ENCODE data around the gene ASB2. TPM values are rescaled to one million over a fixed set of nuclear protein-coding genes. Genes with fewer than 3 reads are reported as not detected.
A peak's percentile ranks its signal among the peaks of the same experiment; 100 is the strongest.

The ASB2 gene
- total and polyA plus RNA-seq, 2 of the 8 experiments (the other 6 are each of a cell fraction or from before 2014, with no cell fraction given) = 1.0 to 2.1 TPM

DNA sequence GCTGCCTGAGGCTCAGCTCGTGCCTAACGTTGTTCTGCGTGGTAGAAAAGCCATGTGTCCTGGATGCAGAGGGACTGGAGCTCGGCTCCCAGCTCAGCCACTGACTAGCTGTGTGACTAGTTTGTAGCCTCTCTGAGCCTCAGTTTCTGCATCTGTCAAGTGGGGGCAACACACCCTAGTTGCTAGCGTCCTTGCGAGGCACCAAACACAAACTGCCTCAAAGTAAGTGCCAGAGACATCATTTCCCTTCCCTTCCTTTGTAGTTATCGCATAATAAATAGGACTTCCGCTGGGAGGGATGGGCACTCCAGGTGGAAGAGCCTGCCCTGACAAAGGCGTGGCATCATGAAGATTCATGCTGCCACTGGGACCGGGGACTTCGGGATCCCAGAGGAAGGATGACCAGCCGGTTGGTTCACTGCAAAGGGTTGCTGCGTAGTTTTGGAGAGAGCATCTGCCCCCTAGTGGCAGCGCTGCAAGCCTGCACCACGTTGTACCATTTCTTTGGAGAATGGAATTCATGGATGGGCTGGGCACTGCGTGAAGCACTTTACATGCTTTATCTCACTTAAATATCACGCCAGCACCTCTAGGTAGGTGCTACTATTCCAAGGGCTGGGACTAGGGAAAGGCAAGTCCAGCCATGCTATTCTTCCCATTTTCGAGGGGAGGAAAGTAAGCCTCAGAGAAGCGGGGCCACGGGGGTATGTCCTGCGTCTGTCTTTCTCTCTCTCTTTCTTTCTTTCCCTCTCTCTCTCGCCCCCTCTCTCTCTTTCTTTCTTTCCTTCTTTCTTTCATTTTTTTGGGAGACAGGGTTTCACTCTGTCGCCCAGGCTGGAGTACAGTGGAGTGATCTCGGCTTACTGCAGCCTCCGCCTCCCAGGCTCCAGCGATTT lies 25.4 kb upstream of the ASB2 start:
- H3K27me3 ChIP-seq (replicated peaks in 1 of 4; ENCODE audit: control insufficient read depth in 3 of 4, extremely low read depth in 1 of 4, insufficient read depth in 3 of 4, low read length in 3 of 4) = 0 out of 7 replicates have a peak, but pooled peaks cover 0 to 2% (median 0%) of the 10 kb centered on the region in 4 experiments
- CTCF ChIA-PET (ENCODE audit: partially characterized antibody) = interaction anchor here (0.6 to 20.5 kb wide), 29 partner anchors 8 to 496 kb away, joined by 3 to 484 read pairs (median 4); partner anchors contain the start of genes DDX24 and IFI27L1
- no peak overlapping the region for H4K5ac ChIP-seq (ENCODE audit: insufficient read length, low read depth, low read length)
- POLR2A ChIA-PET (ENCODE audit: partially characterized antibody) = interaction anchor here (0.8 kb wide), 1 partner anchor 19 kb away, joined by 3 read pairs; no protein-coding TSS in a partner anchor
- H2AFZ ChIP-seq (ENCODE audit: low read length) = peak overlapping the region; percentile 78; the same call in 1 of the 2 replicates
- H3K4ac ChIP-seq (replicated peaks; ENCODE audit: insufficient read length, low read depth, low read length) = no peak overlapping the region
- no peak overlapping the region for H2BK20ac ChIP-seq (ENCODE audit: low read length)
- H2BK15ac ChIP-seq (ENCODE audit: low read length) = peak overlapping the region; percentile 89; the same call in 1 of the 2 replicates
- no peak overlapping the region for H2AK5ac ChIP-seq (ENCODE audit: low read depth, low read length)
- H3K23me2 ChIP-seq (ENCODE audit: low read depth, low read length) = peaks cover 3% of the 10 kb centered on the region; the same call in 1 of the 2 replicates
- peaks cover 0 to 2% of the 10 kb centered on the region in 2 experiments for H4K20me1 ChIP-seq (replicated peaks in 1 of 2; ENCODE audit: control insufficient read depth in 1 of 2, insufficient read depth in 2 of 2, low read length in 2 of 2)
- H3K79me2 ChIP-seq (ENCODE audit: control insufficient read depth in 1 of 2, insufficient read depth in 2 of 2, low read length in 2 of 2) = no peaks in the 10 kb centered on the region
- H3K27ac ChIP-seq (ENCODE audit: low read depth, low read length) = no peak overlapping the region
- 49% methylated on average over 26 of the region's 26 CpGs; no CpG with 5 or more reads in 1 of the 2 experiments for WGBS, 2 experiments (ENCODE audit: extremely low coverage in 1 of 2, insufficient coverage in 1 of 2, insufficient read length in 1 of 2, insufficient replicate concordance in 2 of 2, low coverage in 1 of 2, low lambda C conversion rate in 2 of 2, missing lambda C conversion rate in 1 of 2)
- no peak overlapping the region for H3K4me2 ChIP-seq (ENCODE audit: insufficient read depth in 1 of 2, low read depth in 2 of 2, low read length in 2 of 2)
- DNase-seq (ENCODE audit: low read depth in 1 of 2, low spot score in 2 of 2) (peak; percentile 36 to 73), FAIRE-seq (peak; percentile 98)
- H3K36me3 ChIP-seq (ENCODE audit: control insufficient read depth in 2 of 4, insufficient read depth in 4 of 4, low read length in 3 of 4) = no peaks in the 10 kb centered on the region
- H3K18ac ChIP-seq (ENCODE audit: extremely low read depth, low read length) = no peak overlapping the region; the same call in 1 of the 2 replicates
- no peak overlapping the region for H3K9ac ChIP-seq (replicated peaks in 1 of 4; ENCODE audit: extremely low read depth in 1 of 4, low read depth in 3 of 4, low read length in 3 of 4)
- no peak overlapping the region for H2BK5ac ChIP-seq (ENCODE audit: low read depth, low read length)
- no peak overlapping the region for H4K8ac ChIP-seq (ENCODE audit: extremely low read depth, insufficient read depth, low read length)
- no peak overlapping the region for H2BK12ac ChIP-seq (ENCODE audit: low read depth, low read length)
- no peak overlapping the region for H4K91ac ChIP-seq (replicated peaks; ENCODE audit: insufficient read length, low read length)
- H2BK120ac ChIP-seq (replicated peaks; ENCODE audit: low read depth, low read length) = no peak overlapping the region
- no peak overlapping the region for H3K4me3 ChIP-seq (ENCODE audit: extremely low read depth in 1 of 4, insufficient read depth in 2 of 4, low read depth in 3 of 4, low read length in 4 of 4)
- H3K79me1 ChIP-seq (ENCODE audit: low read depth, low read length) = no peaks in the 10 kb centered on the region; the same call in 1 of the 2 replicates
- H3K9me3 ChIP-seq (ENCODE audit: insufficient read depth in 2 of 2, low read depth in 1 of 2, low read length in 1 of 2) = no peaks in the 10 kb centered on the region
- H3K23ac ChIP-seq (ENCODE audit: insufficient read length) = no peak overlapping the region
- no peak overlapping the region for H3K14ac ChIP-seq (ENCODE audit: insufficient read length)
- H3K4me1 ChIP-seq (replicated peaks in 1 of 4; ENCODE audit: control insufficient read depth in 3 of 4, insufficient read depth in 4 of 4, low read length in 3 of 4) = peaks cover 0 to 3% (median 0%) of the 10 kb centered on the region in 4 experiments; a peak in 2 of 7 replicates
- H3K56ac ChIP-seq (replicated peaks; ENCODE audit: insufficient read length, low read depth, low read length) = no peak overlapping the region
- TF ChIP-seq FOSL1 (IDR thresholded peaks at IDR 0.05; ENCODE audit: insufficient read depth, low read depth, low read length) (no peak), CHD1 (IDR thresholded peaks at IDR 0.05; ENCODE audit: low read depth, low read length) (no peak), EP300 (IDR thresholded peaks at IDR 0.05; ENCODE audit: borderline replicate concordance in 1 of 2, low read depth in 2 of 2, low read length in 2 of 2) (no peak), TCF12 (IDR thresholded peaks at IDR 0.05; ENCODE audit: low read depth, low read length) (0 out of 2 replicates have a peak, but pooled peaks have one; percentile 9), SP4 (IDR thresholded peaks at IDR 0.05; ENCODE audit: low read length) (no peak), RBBP5 (IDR thresholded peaks at IDR 0.05; ENCODE audit: borderline replicate concordance, low read depth, low read length) (no peak), RAD21 (IDR thresholded peaks at IDR 0.05 in 1 of 2, conservative IDR thresholded peaks at IDR 0.05 in 1 of 2; ENCODE audit: low read depth in 2 of 2, low read length in 2 of 2) (peak; percentile 89 to 90), CEBPB (IDR thresholded peaks at IDR 0.05; ENCODE audit: low read depth, low read length) (no peak)
- TF ChIP-seq, protein P1, sequence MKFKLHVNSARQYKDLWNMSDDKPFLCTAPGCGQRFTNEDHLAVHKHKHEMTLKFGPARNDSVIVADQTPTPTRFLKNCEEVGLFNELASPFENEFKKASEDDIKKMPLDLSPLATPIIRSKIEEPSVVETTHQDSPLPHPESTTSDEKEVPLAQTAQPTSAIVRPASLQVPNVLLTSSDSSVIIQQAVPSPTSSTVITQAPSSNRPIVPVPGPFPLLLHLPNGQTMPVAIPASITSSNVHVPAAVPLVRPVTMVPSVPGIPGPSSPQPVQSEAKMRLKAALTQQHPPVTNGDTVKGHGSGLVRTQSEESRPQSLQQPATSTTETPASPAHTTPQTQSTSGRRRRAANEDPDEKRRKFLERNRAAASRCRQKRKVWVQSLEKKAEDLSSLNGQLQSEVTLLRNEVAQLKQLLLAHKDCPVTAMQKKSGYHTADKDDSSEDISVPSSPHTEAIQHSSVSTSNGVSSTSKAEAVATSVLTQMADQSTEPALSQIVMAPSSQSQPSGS (IDR thresholded peaks at IDR 0.05; ENCODE audit: low read length) = no peak
